ENCODE data around the gene CACNA1C.
"Not testable (repeated sequence)": the region's sequence is repeated elsewhere in the genome, so short reads cannot be mapped to it uniquely, and the experiment has no call there.

Gene CACNA1C

DNA sequence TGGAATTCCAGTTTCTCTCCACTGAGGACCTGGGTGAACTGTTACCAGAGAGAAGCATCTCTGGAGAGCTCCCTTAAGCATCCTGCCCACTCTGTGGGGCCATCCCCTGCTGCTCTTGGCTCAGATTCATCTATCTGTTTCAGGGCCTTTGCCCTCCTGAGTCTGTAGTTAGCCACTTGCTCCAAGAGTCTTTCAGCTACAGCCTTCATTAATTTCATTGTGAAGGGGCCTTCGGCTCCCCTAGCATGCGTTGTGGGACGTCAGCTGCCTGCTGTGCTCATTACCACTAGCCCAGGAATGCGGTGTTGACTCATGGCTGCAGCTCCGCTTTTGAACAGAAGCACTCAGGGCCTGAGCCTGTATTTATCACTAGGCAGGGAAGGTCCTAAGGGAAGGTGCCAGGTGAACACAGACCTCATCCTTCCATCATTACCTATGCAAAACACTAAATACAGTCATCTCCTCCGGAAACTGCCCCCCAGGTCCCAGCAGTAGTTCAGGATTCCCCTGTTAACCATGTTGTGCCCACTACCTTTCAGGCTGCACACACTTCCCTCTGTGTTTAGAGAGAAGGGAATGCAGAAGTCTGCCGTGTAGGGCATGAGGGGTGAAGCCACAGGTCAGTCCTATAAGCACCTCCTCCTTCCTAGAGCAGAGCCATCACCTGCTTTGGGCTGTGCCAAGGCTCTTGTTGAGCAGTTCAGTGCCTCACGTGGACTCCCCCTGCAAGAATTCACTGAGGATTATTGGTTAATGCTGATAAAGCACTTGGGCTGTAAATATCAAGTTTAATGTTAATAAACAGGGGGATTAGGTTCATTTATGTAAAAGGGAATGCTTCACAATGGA lies 191.4 kb downstream of the CACNA1C start:
- CTCF ChIA-PET: no interaction called here
- DNase-seq: no peak
- H3K9me3 Mint-ChIP-seq: no peaks in the 10 kb centered on the region

GRCh38 chr12:2246358-2246757 lies 193.6 kb downstream of the CACNA1C start:
- Mint-ChIP-seq H3K27me3 (peaks cover 9% of the 10 kb centered on the region), H3K4me3 (no peak overlapping the region), H3K27ac (no peak overlapping the region), H3K4me1 (no peaks in the 10 kb centered on the region), H3K9me3 (no peaks in the 10 kb centered on the region), H3K36me3 (no peaks in the 10 kb centered on the region)
- CTCF ChIA-PET: no interaction called here
- no peak for DNase-seq

More for the DNA sequence above, 191.4 kb downstream of the CACNA1C start:
- Mint-ChIP-seq H3K4me3 (no peak overlapping the region), H3K27me3 (peaks cover 12% of the 10 kb centered on the region), H3K36me3 (no peaks in the 10 kb centered on the region), H3K27ac (no peak overlapping the region), H3K4me1 (no peaks in the 10 kb centered on the region)

DNA sequence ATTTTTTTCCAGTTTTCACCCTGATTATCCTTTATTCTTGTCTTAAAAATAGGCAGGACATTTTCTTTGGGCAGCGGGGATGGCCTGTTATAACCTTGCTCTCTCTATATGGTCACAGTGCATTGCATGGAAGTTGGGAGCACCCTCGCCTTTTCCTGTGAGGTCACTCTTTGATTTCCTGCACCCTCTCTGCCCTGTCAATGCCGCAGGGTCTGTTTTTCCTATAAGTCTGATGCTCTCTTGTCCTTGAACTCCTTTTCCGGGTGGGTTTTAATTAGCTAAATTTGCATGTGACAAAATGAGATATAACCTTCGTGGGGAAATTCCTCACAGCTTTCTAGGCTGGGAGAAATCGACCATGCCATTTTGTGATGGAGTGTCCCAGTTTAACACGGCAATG lies 194.3 kb downstream of the CACNA1C start:
- no peaks in the 10 kb centered on the region for H3K9me3 Mint-ChIP-seq
- H3K36me3 Mint-ChIP-seq: no peaks in the 10 kb centered on the region
- no peak overlapping the region for H3K4me3 Mint-ChIP-seq
- H3K27ac Mint-ChIP-seq: no peak overlapping the region
- no peaks in the 10 kb centered on the region for H3K4me1 Mint-ChIP-seq
- no peak for DNase-seq
- peaks cover 3% of the 10 kb centered on the region for H3K27me3 Mint-ChIP-seq
- CTCF ChIA-PET: no interaction called here

- Mint-ChIP-seq H3K4me1 (no peaks in the 10 kb centered on the region), H3K27ac (no peak overlapping the region), H3K4me3 (no peak overlapping the region), H3K36me3 (no peaks in the 10 kb centered on the region), H3K9me3 (no peaks in the 10 kb centered on the region), H3K27me3 (peaks cover 3% of the 10 kb centered on the region)
- DNase-seq: no peak
- CTCF ChIA-PET: no interaction called here
These were observed 194.8 kb downstream of the CACNA1C start for GRCh38 chr12:2247596-2247995.

DNA sequence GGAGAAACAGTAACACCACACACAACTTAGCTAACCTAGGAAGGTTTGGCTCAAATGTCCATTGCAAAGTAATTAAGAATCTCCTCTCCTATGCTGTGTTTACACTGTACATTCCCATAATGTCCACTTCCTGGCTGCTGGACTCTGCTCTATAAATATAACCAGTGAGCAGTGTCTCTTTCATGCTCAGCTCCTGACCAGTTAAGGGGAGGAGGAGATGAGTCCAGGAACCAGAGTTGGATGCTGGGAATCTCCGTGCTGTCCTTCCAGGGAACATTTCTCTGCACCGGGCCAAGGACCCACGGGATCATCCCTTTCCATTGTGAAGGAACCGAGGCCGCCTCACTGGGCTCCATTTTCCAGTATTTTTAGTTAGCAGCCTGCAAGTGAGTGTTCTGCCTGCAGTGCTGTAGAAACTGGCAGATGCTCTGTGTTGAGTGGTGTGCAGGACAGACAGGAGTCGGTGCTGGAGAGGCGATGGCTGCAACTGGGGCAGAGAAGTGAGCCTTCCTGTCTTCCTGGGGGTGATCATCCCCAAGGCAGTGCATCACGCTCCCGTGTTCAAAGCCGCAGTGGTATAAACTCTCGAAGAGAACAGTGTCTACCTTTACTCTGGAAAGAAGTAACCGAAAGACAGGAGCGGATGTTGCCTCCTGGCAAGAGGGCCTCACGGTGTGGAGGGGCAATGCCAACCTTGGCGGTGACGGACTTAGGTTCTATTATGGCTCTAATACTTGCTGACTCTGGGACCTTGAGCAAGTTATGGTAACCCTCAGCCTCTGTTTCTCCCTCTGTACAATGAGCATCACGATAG lies 195.5 kb downstream of the CACNA1C start:
- Mint-ChIP-seq H3K9me3 (no peaks in the 10 kb centered on the region), H3K4me3 (no peak overlapping the region), H3K4me1 (no peaks in the 10 kb centered on the region), H3K36me3 (no peaks in the 10 kb centered on the region), H3K27ac (no peak overlapping the region), H3K27me3 (peaks cover 3% of the 10 kb centered on the region)
- CTCF ChIA-PET: no interaction called here
- no peak for DNase-seq

GRCh38 chr12:2248901-2249381 lies 196.2 kb downstream of the CACNA1C start:
- Mint-ChIP-seq H3K4me3 (no peak overlapping the region), H3K9me3 (no peaks in the 10 kb centered on the region), H3K27ac (no peak overlapping the region), H3K27me3 (peaks cover 3% of the 10 kb centered on the region), H3K4me1 (no peaks in the 10 kb centered on the region), H3K36me3 (no peaks in the 10 kb centered on the region)
- DNase-seq: no peak
- CTCF ChIA-PET: no interaction called here

DNA sequence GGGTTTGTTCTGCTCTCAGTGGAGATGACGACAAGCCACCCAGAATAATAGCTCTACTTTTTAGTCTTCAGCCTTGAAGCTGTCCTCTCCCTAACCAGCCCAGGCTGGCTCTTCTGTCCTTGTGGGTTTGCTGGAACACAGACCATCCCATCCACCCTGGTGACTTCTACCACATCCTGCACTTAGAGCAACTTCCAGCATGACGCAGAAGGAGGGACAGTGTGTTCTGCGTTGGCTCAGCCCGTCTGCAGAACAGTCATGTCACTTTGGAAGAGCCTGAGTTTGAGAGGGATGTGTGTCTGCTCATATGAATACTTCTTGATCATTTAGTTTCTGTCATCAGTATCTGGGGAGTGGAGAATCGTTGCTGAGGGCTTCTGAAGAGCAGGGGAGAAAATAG lies 198.0 kb downstream of the CACNA1C start:
- CTCF ChIA-PET: no interaction called here
- no peak overlapping the region for H3K27ac Mint-ChIP-seq
- no peak for DNase-seq
- no peaks in the 10 kb centered on the region for H3K36me3 Mint-ChIP-seq
- no peaks in the 10 kb centered on the region for H3K4me1 Mint-ChIP-seq
- H3K9me3 Mint-ChIP-seq: peaks cover 6% of the 10 kb centered on the region
- no peak overlapping the region for H3K4me3 Mint-ChIP-seq
- H3K27me3 Mint-ChIP-seq: peaks cover 3% of the 10 kb centered on the region

GRCh38 chr12:2251526-2252209 lies 198.9 kb downstream of the CACNA1C start:
- Mint-ChIP-seq H3K4me1 (no peaks in the 10 kb centered on the region), H3K36me3 (no peaks in the 10 kb centered on the region), H3K4me3 (no peak overlapping the region), H3K27ac (no peak overlapping the region), H3K27me3 (no peaks in the 10 kb centered on the region), H3K9me3 (peaks cover 8% of the 10 kb centered on the region)
- CTCF ChIA-PET: no interaction called here
- no peak for DNase-seq

DNA sequence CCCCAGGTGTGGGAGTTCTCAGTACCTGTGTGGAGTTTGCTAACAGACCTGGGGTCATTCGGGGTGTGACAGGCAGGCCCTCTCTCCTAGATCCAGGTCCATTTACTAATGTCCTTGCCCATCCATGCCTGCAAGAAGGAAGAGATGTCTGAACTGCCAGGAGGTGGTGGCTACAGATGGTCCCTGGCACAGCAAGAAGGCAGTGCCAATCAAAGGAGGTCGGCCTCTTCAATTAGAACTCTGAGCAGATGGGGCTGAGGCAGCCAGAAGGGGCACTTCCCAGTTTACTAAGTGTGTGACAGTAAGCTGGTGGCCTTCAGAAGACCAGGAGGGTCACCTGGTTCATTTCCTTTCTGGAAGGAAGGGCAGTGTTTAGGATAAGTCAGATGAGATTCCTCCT lies 202.5 kb downstream of the CACNA1C start:
- H3K27me3 Mint-ChIP-seq: peaks cover 16% of the 10 kb centered on the region
- H3K4me1 Mint-ChIP-seq: peaks cover 3% of the 10 kb centered on the region
- H3K9me3 Mint-ChIP-seq: peaks cover 8% of the 10 kb centered on the region
- no peak overlapping the region for H3K4me3 Mint-ChIP-seq
- no peak overlapping the region for H3K27ac Mint-ChIP-seq
- CTCF ChIA-PET: no interaction called here
- no peak for DNase-seq
- no peaks in the 10 kb centered on the region for H3K36me3 Mint-ChIP-seq

- DNase-seq, H3K27ac Mint-ChIP-seq, H3K36me3 Mint-ChIP-seq, CTCF ChIA-PET, H3K4me3 Mint-ChIP-seq, H3K4me1 Mint-ChIP-seq, H3K9me3 Mint-ChIP-seq: not testable (repeated sequence)
- peaks cover 16% of the 10 kb centered on the region for H3K27me3 Mint-ChIP-seq
These were observed 202.9 kb downstream of the CACNA1C start for GRCh38 chr12:2255731-2256130.

GRCh38 chr12:2256453-2256852 lies 203.7 kb downstream of the CACNA1C start:
- DNase-seq: no peak
- CTCF ChIA-PET: no interaction called here

GRCh38 chr12:2256915-2257314 lies 204.1 kb downstream of the CACNA1C start:
- Mint-ChIP-seq H3K4me3 (no peak overlapping the region), H3K27ac (no peak overlapping the region), H3K9me3 (peaks cover 8% of the 10 kb centered on the region), H3K4me1 (peaks cover 3% of the 10 kb centered on the region), H3K27me3 (peaks cover 16% of the 10 kb centered on the region), H3K36me3 (no peaks in the 10 kb centered on the region)
- DNase-seq: no peak
- CTCF ChIA-PET: no interaction called here

More at GRCh38 chr12:2256453-2256852, 203.7 kb downstream of the CACNA1C start:
- no peak overlapping the region for H3K27ac Mint-ChIP-seq
- peaks cover 3% of the 10 kb centered on the region for H3K4me1 Mint-ChIP-seq
- peaks cover 16% of the 10 kb centered on the region for H3K27me3 Mint-ChIP-seq
- H3K4me3 Mint-ChIP-seq: no peak overlapping the region
- H3K36me3 Mint-ChIP-seq: no peaks in the 10 kb centered on the region
- H3K9me3 Mint-ChIP-seq: peaks cover 8% of the 10 kb centered on the region

DNA sequence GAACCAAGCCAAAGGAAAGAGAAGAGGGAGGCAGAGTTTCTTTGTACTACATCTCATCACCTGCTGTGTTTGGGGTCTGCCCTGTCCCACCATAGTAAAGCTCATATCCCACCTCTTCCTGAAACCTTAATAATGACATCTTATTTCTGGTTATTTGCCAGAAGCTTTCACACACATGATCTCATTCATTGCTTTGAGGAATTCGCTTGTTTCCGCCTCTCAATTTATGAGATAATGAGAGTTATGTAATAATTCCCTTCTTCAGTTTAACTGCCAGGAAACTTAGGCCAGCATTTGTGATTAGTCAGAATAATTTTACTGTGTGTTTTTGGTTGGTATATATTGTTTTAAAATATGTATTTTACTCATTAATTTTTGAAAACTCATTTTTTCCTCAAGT lies 205.2 kb downstream of the CACNA1C start:
- DNase-seq: no peak
- no peak overlapping the region for H3K4me3 Mint-ChIP-seq

GRCh38 chr12:2259369-2259768 lies 206.6 kb downstream of the CACNA1C start:
- H3K27me3 Mint-ChIP-seq: peaks cover 16% of the 10 kb centered on the region
- CTCF ChIA-PET: interaction anchor here (1.3 kb wide), 1 partner anchor 8 kb away, joined by 3 read pairs; no protein-coding TSS in a partner anchor
- H3K4me1 Mint-ChIP-seq: peaks cover 3% of the 10 kb centered on the region
- no peaks in the 10 kb centered on the region for H3K36me3 Mint-ChIP-seq
- H3K9me3 Mint-ChIP-seq: peaks cover 8% of the 10 kb centered on the region
- H3K4me3 Mint-ChIP-seq: no peak overlapping the region
- DNase-seq: no peak
- H3K27ac Mint-ChIP-seq: no peak overlapping the region

More for the DNA sequence above, 205.2 kb downstream of the CACNA1C start:
- Mint-ChIP-seq H3K27ac (no peak overlapping the region), H3K4me1 (peaks cover 3% of the 10 kb centered on the region), H3K36me3 (no peaks in the 10 kb centered on the region), H3K9me3 (peaks cover 8% of the 10 kb centered on the region), H3K27me3 (peaks cover 16% of the 10 kb centered on the region)
- CTCF ChIA-PET: no interaction called here
